Pancreas (tissue), 10 donors: Measurements from ENCODE around the gene WNK1. TPM values are rescaled to one million over a fixed set of nuclear protein-coding genes. Genes with fewer than 3 reads are reported as not detected.

ENCODE experiments used
- ATAC-seq, 4 donors: fragments of 200-7000 bp; cut with Tn5 transposase; one replicate each; pipeline versions ENCODE4 v1.8.0 to v1.9.1; 2020; ENCODE audit warnings: mild to moderate bottlenecking in 4 of 4, moderate library complexity in 4 of 4
- DNase-seq, 6 donors: peaks; one replicate each; pipeline ENCODE4 v3.0.0-alpha.2; 2020
- FAIRE-seq: peaks from 2 replicates; lab custom pipeline; 2012; peaks lifted over from hg19 to GRCh38; lab: Jason Lieb, UNC
- H3K27ac ChIP-seq, 4 donors: fragments of 200-600 bp; sonication (generic); 1 replicate in 3 of 4; 2 replicates in 1 of 4; pipeline versions ENCODE4 v1.5.0 to v1.8.0; 2020
- H3K27me3 ChIP-seq, 4 donors: fragments of 200-600 bp; one replicate each; pipeline ENCODE4 v1.8.0; 2021
- H3K36me3 ChIP-seq, 3 donors: fragments of 200-600 bp; sonication (generic) in 1 of 3; one replicate each; pipeline versions ENCODE4 v1.5.0 to v1.8.0; 2020 to 2021
- H3K4me1 ChIP-seq, 3 donors: fragments of 200-600 bp; one replicate each; pipeline ENCODE4 v1.8.0; 2021
- H3K4me3 ChIP-seq, 4 donors: fragments of 200-600 bp; sonication (generic) in 2 of 4; one replicate each; pipeline versions ENCODE4 v1.5.0 to v1.8.0; 2020 to 2021
- H3K9me3 ChIP-seq, 4 donors: fragments of 200-600 bp; one replicate each; pipeline ENCODE4 v1.8.0; 2021
- CTCF ChIP-seq, 4 donors: fragments of 200-600 bp; sonication (generic) in 3 of 4; IDR thresholded peaks; one replicate each; pipeline versions ENCODE4 v1.5.0 to v1.8.0; 2021; ENCODE audit warnings: antibody characterized with exemption in 4 of 4
- WGBS, 2 donors: extraction: QIAGEN DNeasy Blood & Tissue Kit; methylation state at CpG; one replicate each; pipeline ENCODE4 v1.1.7; 2013; 5-methylcytosine and 5-hydroxymethylcytosine counted together
- intact Hi-C, 3 donors: fragments of 100-400 bp; cut with DNase I; formaldehyde crosslinking; loops; one replicate each; pipeline versions ENCODE4 v1.11.1 to v1.14.2; 2022
- polyA plus RNA-seq, 2 donors: library from polyadenylated mRNA; stranded (reverse); fragments of 200-250 nt; gene quantifications; one replicate each; pipeline ENCODE4 v1.2.3, GENCODE V29; 2013
- total RNA-seq, 6 donors: library from RNA; stranded (reverse); fragmentation: NEBNext Ultra II Directional in 4 of 6; extraction: Animal tissue kit (Norgen Biotek cat#: 25700) in 4 of 6; gene quantifications; one replicate each; pipeline versions ENCODE4 v1.2.1 to v1.2.4, GENCODE V29; 2021 to 2023
- donor health status: healthy with polysubstance abuse.
- donor health status: DM: no; HTN: no; CAD: no; lungs with moderate emphysema.
- donor health status: DM: no; HTN: no; CAD: no.
- donor health status: control.
- donor health status: control.
- donor health status: Bipolar disorder and iron deficiency.
- donor health status: DM: yes; HTN: yes; CAD: no.
- donor health status: DM: no; HTN: no; CAD: no.
- donor health status: DM: no; HTN: no; CAD: no.
- donor health status: DM: yes; HTN: yes; CAD: no.

The WNK1 gene
- total and polyA plus RNA-seq, 8 donors: 10.9 to 73.9 (median 39.6) TPM

GRCh38 chr12:752695-753610, 574 bp downstream of the WNK1 start:
- intact Hi-C loops: loop anchor here in 2 of 3 donors (5.0 to 10.0 kb wide), 2 partner anchors 176 to 188 kb away; no protein-coding TSS in a partner anchor
- WGBS, 2 donors: 0 to 1% methylated on average over 70 to 115 of the region's 115 CpGs
- peak; percentile 48 to 65 (median 56) for ATAC-seq

GRCh38 chr12:753611-754472, 1.5 kb downstream of the WNK1 start:
- H3K36me3 ChIP-seq: no peaks in the 10 kb centered on the region
- peak overlapping the region; percentile 90 to 97 (median 95) for H3K27ac ChIP-seq
- no peak for FAIRE-seq
- H3K27me3 ChIP-seq: no peaks in the 10 kb centered on the region
- intact Hi-C loops: loop anchor here in 2 of 3 donors (5.0 to 10.0 kb wide), 2 partner anchors 177 to 189 kb away; no protein-coding TSS in a partner anchor
- WGBS, 2 donors: 0 to 1% methylated on average over 59 to 63 of the region's 63 CpGs
- TF ChIP-seq CTCF (IDR thresholded peaks at IDR 0.05): no peak
- H3K9me3 ChIP-seq: no peaks in the 10 kb centered on the region
- peaks cover 0 to 22% (median 17%) of the 10 kb centered on the region in 3 donors for H3K4me1 ChIP-seq
- peak; percentile 11 to 25 (median 18) for ATAC-seq
- H3K4me3 ChIP-seq: peak overlapping the region; percentile 68 to 86 (median 77)
- peak; percentile 42 to 84 (median 61) for DNase-seq

More at GRCh38 chr12:752695-753610, 574 bp downstream of the WNK1 start:
- H3K27me3 ChIP-seq: no peaks in the 10 kb centered on the region
- peaks cover 0 to 22% (median 17%) of the 10 kb centered on the region in 3 donors for H3K4me1 ChIP-seq
- DNase-seq (peak; percentile 59 to 86 (median 74)), FAIRE-seq (no peak)
- peak overlapping the region; percentile 90 to 97 (median 95) for H3K27ac ChIP-seq
- TF ChIP-seq CTCF (IDR thresholded peaks at IDR 0.05): peak in 1 of 4 donors; percentile 12
- no peaks in the 10 kb centered on the region for H3K36me3 ChIP-seq
- H3K4me3 ChIP-seq: peak overlapping the region; percentile 68 to 86 (median 77)
- H3K9me3 ChIP-seq: no peaks in the 10 kb centered on the region

- peak overlapping the region; percentile 68 to 86 (median 77) for H3K4me3 ChIP-seq
Measured at GRCh38 chr12:754473-754820, 2.1 kb downstream of the WNK1 start.

More at GRCh38 chr12:754473-754820, 2.1 kb downstream of the WNK1 start:
- intact Hi-C loops: loop anchor here in 2 of 3 donors (5.0 to 10.0 kb wide), 2 partner anchors 177 to 190 kb away; no protein-coding TSS in a partner anchor
- peaks cover 0 to 22% (median 17%) of the 10 kb centered on the region in 3 donors for H3K4me1 ChIP-seq
- no peaks in the 10 kb centered on the region for H3K9me3 ChIP-seq
- H3K27ac ChIP-seq: peak overlapping the region in 1 of 4 donors; percentile 96
- no peaks in the 10 kb centered on the region for H3K36me3 ChIP-seq
- no peak for TF ChIP-seq CTCF (IDR thresholded peaks at IDR 0.05)
- ATAC-seq (no peak), DNase-seq (no peak), FAIRE-seq (no peak)
- no peaks in the 10 kb centered on the region for H3K27me3 ChIP-seq
- WGBS, 2 donors: 1 to 3% methylated on average over 5 of the region's 5 CpGs
